ENCODE results near the gene GJD4. TPM values are rescaled to one million over a fixed set of nuclear protein-coding genes. Genes with fewer than 3 reads are reported as not detected.

The GJD4 gene
- total and polyA plus RNA-seq, 8 donors, result 0.11 to 0.13 TPM; not detected in 6

DNA sequence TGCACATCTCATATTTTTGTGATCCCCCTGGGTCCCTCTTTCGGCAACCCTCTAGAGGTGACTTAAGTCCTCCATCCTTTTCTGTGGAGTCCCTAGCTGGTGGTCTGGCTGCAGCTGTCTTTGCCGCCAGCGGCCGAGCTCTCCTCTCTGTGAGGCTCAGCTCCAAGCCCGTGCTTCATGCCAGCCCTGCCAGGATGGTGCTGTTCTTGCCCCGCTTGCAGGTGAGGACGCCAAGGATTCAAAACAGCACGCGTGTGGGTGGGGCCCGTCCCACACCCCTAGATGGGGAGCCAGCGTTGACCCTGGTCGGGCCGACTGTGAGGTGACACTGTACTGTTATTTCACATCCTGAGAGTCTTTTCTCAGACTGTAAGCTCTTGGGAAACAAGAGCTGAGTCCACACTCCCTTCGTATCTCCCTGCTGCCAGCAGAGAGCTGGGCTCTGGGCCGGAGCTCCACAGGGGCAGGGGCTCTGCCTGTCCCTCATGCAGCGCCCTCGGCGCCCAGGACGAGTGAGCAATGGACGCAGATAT lies 36.6 kb upstream of the GJD4 start:
- no peak overlapping the region for H3K27ac ChIP-seq
- peaks cover 0 to 77% of the 10 kb centered on the region in 2 donors for H3K36me3 ChIP-seq
- intact Hi-C loops (cut with DNase I), result no loop called here
- TF ChIP-seq CTCF (IDR thresholded peaks at IDR 0.05), result no peak
- no peak overlapping the region for H3K4me3 ChIP-seq
- peaks cover 0 to 18% of the 10 kb centered on the region in 2 donors for H3K4me1 ChIP-seq
- DNase-seq (no peak), ATAC-seq (no peak)
- H3K27me3 ChIP-seq, result no peaks in the 10 kb centered on the region
- no peaks in the 10 kb centered on the region for H3K9me3 ChIP-seq

- H3K4me3 ChIP-seq, result no peak overlapping the region
- no peaks in the 10 kb centered on the region for H3K9me3 ChIP-seq
- H3K27me3 ChIP-seq, result no peaks in the 10 kb centered on the region
- H3K27ac ChIP-seq, result no peak overlapping the region
- DNase-seq (no peak), ATAC-seq (no peak)
- intact Hi-C loops (cut with DNase I), result no loop called here
- peaks cover 0 to 11% of the 10 kb centered on the region in 2 donors for H3K4me1 ChIP-seq
- peaks cover 0 to 83% of the 10 kb centered on the region in 2 donors for H3K36me3 ChIP-seq
- no peak for TF ChIP-seq CTCF (IDR thresholded peaks at IDR 0.05)
These were observed 35.9 kb upstream of the GJD4 start for GRCh38 chr10:35569111-35569707.

DNA sequence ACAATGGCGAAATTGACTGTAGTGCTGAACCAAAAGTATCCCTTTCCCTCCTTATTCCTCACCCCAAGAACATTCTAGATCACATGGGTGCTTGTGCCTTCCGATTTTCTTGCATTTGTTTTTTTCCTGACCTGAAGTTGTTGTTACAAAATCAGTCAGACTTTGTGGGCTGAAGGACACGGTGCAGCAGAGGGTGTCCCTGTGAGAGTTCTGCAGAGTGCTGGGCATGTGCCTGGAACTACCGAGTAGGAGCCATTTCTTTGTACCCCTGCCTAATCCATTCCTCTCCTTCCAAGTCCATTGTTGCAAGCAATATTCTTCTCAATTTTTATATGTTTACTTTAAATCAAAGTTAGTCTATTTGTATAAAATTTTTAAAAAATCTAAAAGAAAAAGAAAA lies 35.3 kb upstream of the GJD4 start:
- Histone ChIP-seq H3K27me3 (no peaks in the 10 kb centered on the region), H3K27ac (no peak overlapping the region), H3K36me3 (peaks cover 0 to 79% of the 10 kb centered on the region in 2 donors), H3K9me3 (no peaks in the 10 kb centered on the region), H3K4me1 (peaks cover 0 to 5% of the 10 kb centered on the region in 2 donors), H3K4me3 (no peak overlapping the region)
- intact Hi-C loops (cut with DNase I), result no loop called here
- no peak for ATAC-seq
- no peak for DNase-seq
- TF ChIP-seq CTCF (IDR thresholded peaks at IDR 0.05), result no peak

- DNase-seq, result no peak
- intact Hi-C loops (cut with DNase I), result no loop called here
These were observed 34.7 kb upstream of the GJD4 start for GRCh38 chr10:35570397-35570796.

DNA sequence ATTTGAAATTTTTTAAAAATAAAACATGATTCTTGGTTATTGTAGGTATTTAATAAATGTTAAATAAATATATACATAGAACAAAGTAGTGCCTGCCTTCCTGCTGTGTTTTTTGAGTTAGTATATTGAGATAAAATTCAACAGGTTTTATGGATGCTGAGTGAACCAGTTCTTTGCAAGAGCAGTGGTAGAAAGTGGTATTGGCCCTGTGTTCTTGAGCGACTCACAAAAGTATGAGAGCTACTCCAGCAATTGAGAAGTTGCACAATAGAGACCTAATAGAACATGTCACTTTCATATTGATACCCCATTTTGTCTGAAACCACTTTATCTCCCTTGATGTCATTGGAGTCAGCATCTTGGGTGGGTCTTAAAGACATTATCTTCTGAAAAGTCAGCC lies 32.6 kb upstream of the GJD4 start:
- Histone ChIP-seq H3K4me3 (no peak overlapping the region), H3K27me3 (no peaks in the 10 kb centered on the region), H3K9me3 (no peaks in the 10 kb centered on the region), H3K36me3 (peaks cover 0 to 67% of the 10 kb centered on the region in 2 donors), H3K4me1 (no peaks in the 10 kb centered on the region), H3K27ac (no peak overlapping the region)
- ATAC-seq (no peak), DNase-seq (no peak)
- no peak for TF ChIP-seq CTCF (IDR thresholded peaks at IDR 0.05)
- intact Hi-C loops (cut with DNase I), result no loop called here

More at GRCh38 chr10:35570397-35570796, 34.7 kb upstream of the GJD4 start:
- Histone ChIP-seq H3K27me3 (no peaks in the 10 kb centered on the region), H3K27ac (no peak overlapping the region), H3K4me1 (no peaks in the 10 kb centered on the region), H3K9me3 (no peaks in the 10 kb centered on the region), H3K36me3 (peaks cover 0 to 80% of the 10 kb centered on the region in 2 donors), H3K4me3 (no peak overlapping the region)
- no peak for TF ChIP-seq CTCF (IDR thresholded peaks at IDR 0.05)
- no peak for ATAC-seq
